NCI-H69 (cell line): ENCODE measurements around the gene NUP205.
"Not testable (repeated sequence)": the region's sequence is repeated elsewhere in the genome, so short reads cannot be mapped to it uniquely, and the experiment has no call there.

Experiments
- DNase-seq: peaks from one replicate; lab custom pipeline; 2025; lab: John Stamatoyannopoulos, UW

Gene NUP205

DNA sequence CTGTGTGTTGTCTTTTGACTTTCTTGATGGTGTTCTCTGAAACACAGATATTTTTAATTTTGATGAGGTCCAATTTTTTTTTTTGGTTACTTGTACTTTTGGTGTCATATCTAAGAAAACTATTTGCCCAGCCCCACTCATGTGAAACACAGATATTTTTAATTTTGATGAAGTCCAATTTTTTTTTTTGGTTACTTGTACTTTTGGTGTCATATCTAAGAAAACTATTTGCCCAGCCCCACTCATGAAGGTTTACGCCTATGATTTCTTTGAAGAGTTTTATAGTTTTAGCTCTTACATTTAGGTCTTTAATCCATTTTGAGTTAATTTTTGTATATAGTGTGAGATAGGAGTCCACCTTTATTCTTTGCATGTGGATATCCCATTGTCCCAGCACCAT lies 109.9 kb downstream of the NUP205 start:
- DNase-seq: not testable (repeated sequence)

DNA sequence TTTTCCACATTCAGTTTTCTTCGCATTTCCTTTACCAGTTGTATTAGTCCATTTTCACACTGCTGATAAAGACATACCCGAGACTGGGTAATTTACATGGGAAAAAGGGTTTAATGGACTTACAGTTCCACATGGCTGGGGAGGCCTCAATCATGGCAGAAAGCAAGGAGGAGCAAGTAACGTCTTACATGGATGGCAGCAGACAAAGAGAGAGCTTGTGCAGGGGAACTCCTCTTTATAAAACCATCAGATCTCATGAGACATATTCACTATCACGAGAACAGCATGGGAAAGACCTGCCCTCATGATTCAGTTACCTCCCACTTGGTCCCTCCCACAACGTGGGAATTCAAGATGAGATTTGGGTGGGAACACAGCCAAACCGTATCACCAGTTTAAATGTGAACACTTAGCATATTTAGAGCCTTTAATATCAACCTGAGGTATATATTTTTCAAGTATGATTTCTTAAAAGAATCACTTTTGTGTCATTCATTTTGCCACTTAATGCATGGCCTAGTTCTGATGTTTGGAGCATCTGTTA lies 111.2 kb downstream of the NUP205 start:
- not testable (repeated sequence) for DNase-seq

DNA sequence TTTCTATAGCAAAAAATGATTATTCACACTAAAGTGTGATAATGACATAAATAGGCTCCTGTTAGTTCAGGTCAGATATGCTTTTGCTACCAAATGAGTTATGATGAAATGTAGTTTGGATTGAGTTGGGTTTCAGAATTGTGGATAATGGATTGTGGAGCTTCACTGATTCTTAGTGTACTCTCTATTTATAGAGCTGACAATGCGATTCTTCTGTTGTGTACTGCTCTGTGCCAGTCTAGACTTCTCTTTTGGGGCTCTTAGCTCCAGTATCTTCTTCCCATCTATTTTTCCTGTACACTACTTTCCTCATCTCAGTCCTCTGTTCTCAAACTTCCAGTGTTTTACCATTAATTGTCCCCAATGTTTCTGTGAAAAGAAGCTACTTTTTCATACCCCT lies 112.1 kb downstream of the NUP205 start:
- DNase-seq: no peak

DNA sequence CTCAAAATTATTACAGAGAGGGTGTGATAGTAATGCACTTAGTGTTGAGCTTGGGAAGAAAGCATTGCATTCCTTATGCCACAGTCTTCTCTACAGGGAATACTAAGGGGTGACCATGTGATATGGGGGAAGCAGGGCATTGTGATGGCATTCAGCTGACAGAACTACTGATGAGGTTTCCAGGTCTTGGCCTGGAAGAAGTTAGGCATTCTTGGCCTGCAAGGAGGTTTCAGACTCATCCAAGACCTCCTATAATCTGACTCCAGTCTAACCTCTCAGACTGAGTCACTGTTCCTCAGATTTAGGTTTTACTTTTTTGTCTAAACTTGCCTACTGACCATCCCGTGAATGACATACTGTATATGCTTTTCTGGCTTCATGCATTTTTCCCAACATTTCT lies 112.5 kb downstream of the NUP205 start:
- no peak for DNase-seq

DNA sequence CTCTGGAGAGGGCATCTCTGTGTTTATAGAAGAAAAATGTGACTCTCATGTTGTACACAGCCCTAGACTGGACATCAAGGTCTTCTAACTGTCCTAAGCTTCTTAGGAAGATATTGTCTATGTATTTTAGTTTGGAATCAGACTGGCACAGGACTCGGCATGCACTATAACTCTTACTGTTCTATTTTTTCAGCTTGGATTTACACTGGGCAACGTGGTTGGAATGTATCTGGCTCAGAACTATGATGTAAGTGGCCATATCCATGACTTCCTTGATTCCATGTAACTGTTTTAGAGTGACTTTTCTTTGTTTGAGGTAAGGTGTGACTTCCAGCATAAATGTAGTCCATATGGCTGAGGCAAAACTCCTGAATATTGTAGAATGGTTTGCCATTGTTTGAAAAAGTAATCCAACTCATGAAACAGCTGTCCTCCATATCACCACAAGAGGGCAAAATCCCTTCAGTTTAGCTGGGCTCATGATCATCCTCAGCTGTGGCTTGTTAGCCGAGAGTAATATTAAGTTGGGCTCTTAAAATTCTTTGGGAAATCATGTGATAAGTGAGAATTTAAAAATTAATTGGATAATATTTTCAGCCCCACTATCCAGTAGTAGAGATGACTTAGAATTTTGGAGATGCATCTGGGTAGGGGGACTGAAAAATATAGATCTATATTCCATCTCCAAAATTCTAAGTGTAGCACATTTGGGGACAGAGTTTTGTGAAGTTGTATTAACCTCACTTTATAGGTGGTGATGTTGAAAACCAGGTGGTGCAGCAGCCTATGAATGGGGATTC lies 115.0 kb downstream of the NUP205 start:
- peak; percentile 79 for DNase-seq

DNA sequence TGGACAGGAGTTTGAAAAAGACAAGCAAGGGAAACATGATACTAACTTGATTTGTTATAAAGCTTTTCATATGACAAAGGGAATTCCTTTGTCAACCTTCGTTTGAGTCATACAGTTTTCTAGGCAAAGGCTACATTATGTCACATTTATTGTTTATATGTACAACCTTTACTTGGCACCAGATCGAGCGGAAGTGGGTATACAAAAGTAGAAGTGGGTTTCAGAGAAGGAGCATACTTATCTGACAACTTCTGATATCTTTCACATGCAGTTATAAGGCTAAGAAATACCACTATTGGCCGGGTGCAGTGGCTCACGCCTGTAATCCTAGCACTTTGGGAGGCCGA lies 115.6 kb downstream of the NUP205 start:
- no peak for DNase-seq

DNA sequence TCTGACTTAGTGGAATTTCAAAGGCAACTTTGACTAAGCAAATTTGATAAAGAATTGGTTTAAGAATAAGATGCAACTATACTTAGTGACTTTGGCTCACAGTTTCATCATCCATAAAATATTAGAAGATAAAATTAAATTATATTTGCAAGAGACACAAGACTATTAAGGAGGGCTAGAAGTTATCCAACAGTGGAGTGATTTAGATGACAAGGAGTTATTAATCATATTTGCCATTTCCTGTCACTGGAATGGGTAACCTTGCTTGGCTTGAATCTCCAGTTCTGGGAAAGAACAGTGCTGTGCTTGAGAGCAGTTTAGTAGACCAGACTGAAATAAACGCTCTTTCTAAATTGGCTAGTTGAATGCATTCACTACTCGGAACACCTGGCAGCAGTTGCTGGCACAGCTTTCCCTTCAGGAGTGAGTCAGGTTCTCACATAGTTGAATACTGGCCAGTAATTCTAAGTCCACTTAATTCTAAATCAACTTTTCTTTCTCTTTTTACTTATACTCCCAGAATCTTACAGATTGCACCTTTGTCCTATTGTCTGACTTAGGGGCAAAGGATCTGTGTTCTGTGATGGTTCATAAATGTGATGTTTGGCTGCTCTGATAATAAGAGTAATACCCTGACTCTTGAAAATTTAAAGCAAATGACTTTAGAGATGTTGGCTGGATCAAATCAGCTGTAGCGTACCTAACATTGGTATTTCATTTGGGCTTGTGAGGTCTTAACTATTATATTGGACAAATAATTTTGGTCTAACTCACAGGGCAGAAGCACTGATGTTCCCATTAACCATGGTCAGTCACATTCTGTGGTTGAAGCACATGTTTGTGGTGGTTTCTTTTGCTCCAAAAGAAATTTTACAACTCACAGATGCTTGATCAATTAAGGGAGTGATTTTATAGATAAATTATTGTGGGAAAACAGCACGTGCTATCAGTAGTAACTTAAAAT lies 121.2 kb downstream of the NUP205 start:
- DNase-seq: peak; percentile 74

DNA sequence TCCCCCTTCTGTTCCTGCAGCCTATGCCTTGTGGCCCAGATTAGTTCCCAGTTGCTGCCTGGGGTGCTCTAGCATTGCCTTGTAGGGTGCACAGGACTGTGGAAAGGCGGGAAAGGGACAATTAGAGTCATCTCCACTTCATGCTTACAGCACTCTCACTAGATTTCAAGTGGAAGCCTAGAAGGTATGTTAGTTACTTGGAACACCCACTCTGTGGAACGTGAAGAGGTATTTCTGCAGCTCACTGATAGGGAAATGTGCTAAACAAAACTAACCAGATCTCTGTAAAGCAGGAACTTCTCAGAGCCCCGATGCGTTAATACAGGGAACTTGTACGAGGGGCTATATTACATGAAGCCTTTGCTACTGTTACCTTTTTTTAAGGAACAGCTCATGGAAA lies 124.0 kb downstream of the NUP205 start:
- no peak for DNase-seq

DNA sequence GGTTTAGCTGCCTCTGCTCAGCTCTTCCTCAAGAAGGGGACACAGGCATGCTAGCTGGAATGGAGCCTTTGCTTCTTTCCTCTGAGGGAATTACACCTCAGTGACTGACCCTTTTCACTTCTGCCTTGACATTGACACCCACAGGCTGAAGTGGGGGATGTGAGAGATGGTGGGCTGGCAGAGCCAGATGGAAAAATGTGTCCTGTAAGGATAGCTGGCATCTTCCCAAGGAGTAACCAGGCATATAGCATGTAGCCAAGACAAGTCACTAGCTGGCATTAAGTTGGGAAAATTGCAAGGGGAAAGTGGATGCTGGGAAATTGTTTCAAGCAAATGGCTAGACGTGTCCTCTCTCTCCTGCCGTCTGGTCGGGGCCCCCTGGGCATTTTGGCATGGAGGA lies 124.5 kb downstream of the NUP205 start:
- no peak for DNase-seq

DNA sequence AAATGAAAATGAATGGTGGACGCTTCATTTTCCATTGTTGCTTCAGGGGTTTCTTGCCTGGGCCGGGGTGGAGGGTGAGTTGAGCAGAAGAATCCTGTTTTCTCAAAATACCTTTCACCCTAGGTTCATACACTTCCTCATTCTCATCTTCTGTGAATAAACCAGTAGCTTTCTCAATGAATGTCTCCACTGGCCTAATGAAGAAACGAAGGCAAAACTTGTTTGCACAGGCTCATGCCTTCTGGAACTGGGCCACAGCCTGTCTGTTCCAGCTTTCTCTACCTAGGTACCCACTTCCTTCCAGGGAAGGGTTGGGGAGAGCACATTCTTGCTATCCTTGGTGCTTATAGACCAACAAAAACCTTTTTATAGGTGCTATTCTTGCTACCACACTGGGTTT lies 125.9 kb downstream of the NUP205 start:
- no peak for DNase-seq

DNA sequence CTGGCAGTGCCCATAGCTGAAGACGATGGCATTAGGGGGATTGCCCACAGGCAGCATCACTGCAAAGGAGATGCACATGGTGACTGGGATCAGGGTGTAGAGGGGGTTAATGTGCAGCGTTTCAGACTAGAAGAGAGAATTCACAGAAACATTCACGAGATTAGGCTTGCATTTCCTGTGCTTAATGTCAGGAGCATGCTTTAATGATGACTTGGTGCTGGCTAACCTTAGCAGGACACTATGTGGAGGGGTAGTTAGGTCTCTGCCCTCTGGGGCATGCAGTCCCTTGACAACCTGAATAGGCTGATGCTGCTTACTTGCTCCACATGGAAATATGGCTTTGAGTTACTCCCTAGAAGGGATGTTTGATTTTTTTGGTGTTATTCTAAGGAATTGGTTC lies 126.4 kb downstream of the NUP205 start:
- DNase-seq: no peak

DNA sequence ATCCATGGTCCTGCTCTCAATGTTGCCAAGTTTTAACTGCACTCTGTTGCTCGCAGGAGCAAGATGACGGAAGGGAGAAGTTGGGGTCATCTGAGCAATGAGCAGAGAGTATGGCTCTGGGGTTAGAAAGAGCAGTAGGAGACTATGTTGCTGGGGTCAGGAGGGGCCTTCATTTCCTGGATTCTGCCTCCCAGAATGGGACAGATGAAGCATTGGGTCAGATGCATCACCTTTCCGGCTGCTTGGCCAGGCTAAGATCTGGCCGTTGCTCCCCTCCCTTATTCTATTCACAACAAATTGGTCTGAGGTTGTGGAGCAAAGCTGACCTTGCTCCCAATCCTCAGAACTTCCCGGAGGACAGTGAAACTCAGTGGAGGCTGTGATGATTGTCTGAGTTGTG lies 127.0 kb downstream of the NUP205 start:
- no peak for DNase-seq

DNA sequence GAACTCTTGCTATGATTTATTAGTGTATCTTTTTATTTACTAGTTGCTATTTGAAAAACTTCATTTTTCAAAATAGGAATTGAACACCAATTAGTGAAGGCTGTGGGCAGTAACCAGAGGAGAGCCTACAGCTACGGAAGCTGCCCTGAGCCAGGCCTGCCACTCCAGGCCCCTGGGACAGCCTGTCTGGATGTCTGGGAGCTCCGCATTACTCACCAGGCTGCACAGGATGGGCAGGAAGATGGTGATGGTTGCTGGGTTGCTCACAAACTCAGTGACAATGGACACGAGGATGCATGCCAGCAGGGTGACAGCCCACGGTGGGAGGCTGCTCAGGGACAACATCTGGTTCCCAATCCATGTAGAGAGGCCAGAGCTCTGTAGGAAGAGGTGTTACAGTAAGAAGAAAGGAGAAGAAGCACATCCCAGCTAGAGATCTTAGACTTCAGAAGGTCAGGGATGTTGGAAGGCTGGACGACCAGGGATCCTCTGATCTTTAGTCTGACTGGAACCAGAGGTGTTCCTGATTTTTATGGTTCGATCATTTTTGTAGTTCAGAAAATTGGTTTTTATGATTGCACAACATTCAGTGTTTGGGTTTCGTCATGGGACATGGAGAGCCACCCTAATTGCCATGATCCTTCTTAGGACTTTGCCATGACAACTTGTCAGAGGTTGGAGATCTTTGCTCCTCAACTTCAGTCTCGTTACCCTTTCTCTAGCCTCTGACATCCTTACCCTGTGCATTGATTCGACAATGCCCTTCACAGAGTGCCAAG lies 127.8 kb downstream of the NUP205 start:
- no peak for DNase-seq

DNA sequence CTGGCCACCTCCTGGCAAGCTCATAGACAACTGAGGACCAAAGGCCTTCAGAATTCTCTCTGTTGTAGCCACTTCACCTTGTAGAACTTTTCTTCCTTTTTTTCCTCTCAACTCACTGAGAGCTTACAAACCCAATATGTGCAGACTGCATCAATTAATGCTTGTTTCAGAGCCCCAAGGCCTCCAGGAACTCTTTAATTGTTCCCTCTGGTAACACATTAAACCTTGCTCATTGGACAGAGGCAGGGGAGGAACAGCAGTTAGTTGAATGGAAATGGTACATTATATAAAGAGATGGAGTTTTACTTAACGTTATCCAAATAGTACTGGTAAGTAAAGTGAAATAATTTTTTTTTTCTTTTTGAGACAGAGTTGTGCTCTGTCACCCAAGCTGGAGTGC lies 129.7 kb downstream of the NUP205 start:
- no peak for DNase-seq

DNA sequence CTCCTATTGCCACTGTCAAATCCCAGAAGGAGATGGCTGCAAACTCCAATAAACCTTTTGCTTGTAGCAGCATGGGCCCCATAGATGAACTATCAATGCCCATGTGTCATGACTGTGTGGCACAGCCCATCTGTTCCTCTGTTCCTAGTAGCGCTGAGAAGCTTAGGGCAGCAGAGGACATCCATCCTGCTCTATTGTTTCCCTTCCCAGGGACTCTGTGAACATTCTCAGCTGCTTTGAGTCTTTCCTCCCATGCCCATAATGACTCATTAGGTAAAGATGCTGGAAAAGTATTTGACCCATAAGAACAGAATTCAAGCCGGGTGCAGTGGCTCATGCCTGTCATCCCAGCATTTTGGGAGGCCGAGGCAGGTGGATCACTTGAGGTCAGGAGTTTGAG lies 132.8 kb downstream of the NUP205 start:
- no peak for DNase-seq

DNA sequence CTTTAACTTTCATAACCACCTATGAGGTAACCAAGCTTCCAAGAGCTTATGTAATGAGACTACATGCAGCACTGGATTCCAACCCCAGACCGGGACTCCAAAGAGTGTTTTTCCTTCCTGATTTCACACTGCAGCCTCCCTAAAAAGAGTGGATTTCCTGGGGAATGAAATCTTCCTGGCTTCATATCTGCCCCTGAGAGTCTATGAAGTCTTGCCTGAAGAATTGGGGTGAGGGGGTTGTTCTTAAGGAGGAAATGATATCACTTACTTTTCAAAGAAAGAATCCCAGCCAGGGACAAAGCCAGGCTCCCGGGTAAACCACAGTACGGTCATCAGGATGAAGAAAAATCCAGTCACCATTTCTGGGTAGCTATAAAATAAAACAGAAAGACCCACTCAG lies 134.3 kb downstream of the NUP205 start:
- DNase-seq: no peak

DNA sequence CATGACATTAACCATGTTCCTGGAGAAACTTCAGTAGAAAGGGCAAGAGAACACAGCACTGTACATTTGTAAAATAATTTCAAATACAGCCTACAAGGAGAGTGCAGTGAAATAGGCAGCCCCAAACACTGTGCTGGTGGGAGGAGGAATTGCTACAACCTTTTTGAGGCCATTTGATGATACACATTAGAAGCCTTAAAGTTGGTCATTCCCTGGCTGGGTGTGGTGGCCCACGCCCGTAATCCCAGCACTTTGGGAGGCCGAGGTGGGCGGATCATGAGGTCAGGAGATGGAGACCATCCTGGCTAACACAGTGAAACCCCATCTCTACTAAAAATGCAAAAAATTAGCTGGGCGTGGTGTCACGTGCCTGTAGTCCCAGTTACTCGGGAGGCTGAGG lies 134.9 kb downstream of the NUP205 start:
- DNase-seq: not testable (repeated sequence)

DNA sequence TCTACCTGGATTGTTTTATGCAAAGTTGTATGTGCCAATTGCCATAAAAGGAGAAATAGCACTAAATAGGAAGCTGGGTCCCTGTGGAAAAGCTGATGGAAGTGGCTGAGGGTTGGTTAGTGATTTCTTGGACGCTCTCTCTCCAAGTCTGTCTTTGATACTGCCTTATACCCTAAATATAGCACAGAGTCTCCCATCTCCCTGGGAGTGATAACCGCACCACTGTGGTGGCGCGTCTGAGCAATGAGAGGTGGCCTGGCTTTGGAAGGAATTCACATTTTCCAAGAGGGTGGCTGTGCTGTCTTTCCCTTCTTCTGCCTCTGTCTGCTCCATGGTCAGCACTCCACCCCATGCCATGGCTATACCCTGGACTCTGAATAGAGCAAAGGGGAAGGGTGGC lies 135.8 kb downstream of the NUP205 start:
- DNase-seq: no peak

DNA sequence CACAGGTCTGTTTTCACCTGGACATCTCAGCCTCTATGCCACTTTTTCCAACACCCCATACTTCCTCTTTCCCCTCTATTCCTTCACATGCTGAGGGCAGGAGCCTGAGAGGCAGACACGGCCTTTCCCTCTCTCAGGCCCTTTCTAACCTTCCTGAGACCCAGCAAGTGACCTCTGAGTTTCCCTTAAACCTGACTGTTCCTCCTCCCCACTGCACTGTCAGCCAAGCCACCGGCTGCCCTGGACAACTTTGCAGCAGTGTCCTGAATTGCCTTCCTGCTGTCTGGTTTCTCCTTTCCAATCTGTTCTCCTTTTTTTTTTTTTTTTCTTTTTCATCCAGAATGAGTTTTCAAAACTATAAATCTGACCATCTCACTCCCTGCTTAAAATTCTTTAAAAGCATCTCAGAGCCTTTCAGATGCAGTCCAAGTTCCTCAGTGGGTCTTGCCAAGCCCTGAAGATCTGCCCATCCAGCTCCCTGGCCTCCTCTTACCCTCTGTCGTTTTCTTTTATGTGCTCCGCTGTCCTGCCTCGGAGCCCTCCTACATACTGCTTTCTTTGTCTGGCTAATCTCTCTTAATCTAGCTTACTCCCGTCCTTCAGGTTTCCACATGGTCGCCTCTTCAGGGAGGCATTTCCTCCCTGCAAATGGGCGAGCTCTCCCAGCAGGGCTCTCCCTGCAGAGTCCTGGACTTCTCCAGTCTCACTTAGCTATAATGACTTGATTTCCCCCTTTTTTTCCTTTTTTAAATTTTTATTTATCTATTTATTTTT lies 139.7 kb downstream of the NUP205 start:
- DNase-seq: no peak
